DND-41 (cell line): Measurements from ENCODE around the gene CYP27B1.

Experiments
- ATAC-seq: fragments of 200-7000 bp; cut with Tn5 transposase; 3 replicates; pipeline ENCODE4 v1.9.1; 2021; ENCODE audit warnings: low read depth; ENCODE audit not compliant: insufficient read depth
- DNase-seq: peaks from one replicate; pipeline ENCODE4 v3.0.0-alpha.2; 2020
- H2AFZ ChIP-seq: 2 replicates; pipeline ENCODE4 v1.6.0; 2012; ENCODE audit warnings: low read depth, low read length
- H3K27ac ChIP-seq: 2 replicates; pipeline ENCODE4 v1.5.1; 2012; ENCODE audit warnings: low read length, inconsistent platforms
- H3K27me3 ChIP-seq: fragments of 200-600 bp; sonication (generic); 2 replicates; pipeline ENCODE4 v1.6.0; 2012; ENCODE audit warnings: low read length, mild to moderate bottlenecking, inconsistent platforms; ENCODE audit not compliant: insufficient read depth, poor library complexity
- H3K36me3 ChIP-seq: 2 replicates; pipeline ENCODE4 v1.5.1; 2012; ENCODE audit warnings: low read length, inconsistent platforms; ENCODE audit not compliant: insufficient read depth
- H3K4me1 ChIP-seq: 2 replicates; pipeline ENCODE4 v1.5.1; 2012; ENCODE audit warnings: mild to moderate bottlenecking, low read length; ENCODE audit not compliant: insufficient read depth
- H3K4me2 ChIP-seq: 2 replicates; pipeline ENCODE4 v1.6.0; 2012; ENCODE audit warnings: mild to moderate bottlenecking, moderate library complexity, low read length, inconsistent platforms; ENCODE audit not compliant: insufficient read depth
- H3K4me3 ChIP-seq, 2 experiments: fragments of 200-600 bp in 1 of 2; shearing (Covaris generic) in 1 of 2; 2 replicates each; pipeline ENCODE4 v1.5.1; 2012 to 2016; ENCODE audit warnings: inconsistent platforms in 2 of 2, low read length in 2 of 2, mild to moderate bottlenecking in 2 of 2, low read depth in 1 of 2, moderate library complexity in 1 of 2
- H3K79me2 ChIP-seq: 2 replicates; pipeline ENCODE4 v1.6.0; 2012; ENCODE audit warnings: low read length, inconsistent platforms; ENCODE audit not compliant: insufficient read depth
- H3K9ac ChIP-seq: 2 replicates; pipeline ENCODE4 v1.6.0; 2012; ENCODE audit warnings: low read depth, mild to moderate bottlenecking, inconsistent platforms, low read length, moderate library complexity
- H3K9me3 ChIP-seq: 2 replicates; pipeline ENCODE4 v1.5.1; 2012; ENCODE audit warnings: low read length, moderate library complexity, mild to moderate bottlenecking, inconsistent platforms; ENCODE audit not compliant: insufficient read depth, severe bottlenecking
- H4K20me1 ChIP-seq: 2 replicates; pipeline ENCODE4 v1.6.0; 2012; ENCODE audit warnings: low read length; ENCODE audit not compliant: insufficient read depth
- CTCF ChIP-seq: IDR thresholded peaks from 2 replicates; pipeline ENCODE4 v1.5.1; 2012; ENCODE audit warnings: borderline replicate concordance, low read length, moderate library complexity, mild to moderate bottlenecking; ENCODE audit not compliant: poor library complexity, severe bottlenecking; ENCODE audit errors: extremely low read depth
- EZH2 ChIP-seq: IDR thresholded peaks from 3 replicates; pipeline ENCODE4 v1.6.1; 2012; ENCODE audit warnings: borderline replicate concordance, low read depth, mild to moderate bottlenecking, moderate library complexity, low read length, inconsistent platforms; ENCODE audit not compliant: severe bottlenecking

The CYP27B1 gene

GRCh38 chr12:57739914-57740538, 26.9 kb downstream of the CYP27B1 start:
- H3K27me3 ChIP-seq: no peaks in the 10 kb centered on the region
- no peak for ATAC-seq

GRCh38 chr12:57739387-57739786, 27.5 kb downstream of the CYP27B1 start:
- H4K20me1 ChIP-seq: peaks cover 21% of the 10 kb centered on the region

More at GRCh38 chr12:57739914-57740538, 26.9 kb downstream of the CYP27B1 start:
- Histone ChIP-seq H3K27ac (peak overlapping the region; percentile 37; the same call in 1 of the 2 replicates), H3K9me3 (no peaks in the 10 kb centered on the region), H3K79me2 (peaks cover 32% of the 10 kb centered on the region), H3K36me3 (peaks cover 8% of the 10 kb centered on the region; the same call in 1 of the 2 replicates), H3K4me3 (no peak overlapping the region), H3K4me2 (peak overlapping the region; percentile 92), H4K20me1 (peaks cover 21% of the 10 kb centered on the region), H3K9ac (no peak overlapping the region), H3K4me1 (peaks cover 48% of the 10 kb centered on the region), H2AFZ (no peak overlapping the region)
- no peak for DNase-seq
- TF ChIP-seq EZH2 (no peak), CTCF (no peak)

GRCh38 chr12:57738661-57739237, 28.1 kb downstream of the CYP27B1 start, which contains the start of gene AGAP2:
TSS of gene AGAP2 (minus strand) at chr12:57738742. CDS start at chr12:57738246, 496 bp downstream.
- peak within 1 kb of the TSS; percentile 38; the same call in 1 of the 2 replicates for H3K4me2 ChIP-seq
- no peak within 1 kb of the TSS for H2AFZ ChIP-seq
- H3K4me3 ChIP-seq: no peak within 1 kb of the TSS
- peaks cover 20% of the 10 kb centered on the region for H3K36me3 ChIP-seq
- peaks cover 40% of the 10 kb centered on the region for H3K4me1 ChIP-seq
- H4K20me1 ChIP-seq: peaks cover 21% of the 10 kb centered on the region
- H3K27ac ChIP-seq: no peak within 1 kb of the TSS
- peaks cover 32% of the 10 kb centered on the region for H3K79me2 ChIP-seq
- no peaks in the 10 kb centered on the region for H3K9me3 ChIP-seq
- no peaks in the 10 kb centered on the region for H3K27me3 ChIP-seq
- ATAC-seq: no peak
- TF ChIP-seq EZH2: no peak
- no peak for TF ChIP-seq CTCF
- DNase-seq: no peak
- H3K9ac ChIP-seq: no peak within 1 kb of the TSS

More at GRCh38 chr12:57739387-57739786, 27.5 kb downstream of the CYP27B1 start:
- ATAC-seq: no peak
- H3K9ac ChIP-seq: no peak overlapping the region
- peaks cover 14% of the 10 kb centered on the region for H3K36me3 ChIP-seq
- no peak overlapping the region for H3K4me3 ChIP-seq
- H3K27me3 ChIP-seq: no peaks in the 10 kb centered on the region
- peaks cover 32% of the 10 kb centered on the region for H3K79me2 ChIP-seq
- DNase-seq: no peak
- no peak overlapping the region for H2AFZ ChIP-seq
- no peaks in the 10 kb centered on the region for H3K9me3 ChIP-seq
- peaks cover 46% of the 10 kb centered on the region for H3K4me1 ChIP-seq
- peak overlapping the region; percentile 38; the same call in 1 of the 2 replicates for H3K4me2 ChIP-seq
- H3K27ac ChIP-seq: no peak overlapping the region
- no peak for TF ChIP-seq EZH2
- no peak for TF ChIP-seq CTCF
